ELR (cell line): ENCODE results near the gene SLC22A2.
A peak's percentile ranks its signal among the peaks of the same experiment; 100 is the strongest.

Experiments
- DNase-seq: peaks from one replicate; pipeline ENCODE4 v3.0.0-alpha.2; 2015; ENCODE audit warnings: low read depth

Gene SLC22A2

DNA sequence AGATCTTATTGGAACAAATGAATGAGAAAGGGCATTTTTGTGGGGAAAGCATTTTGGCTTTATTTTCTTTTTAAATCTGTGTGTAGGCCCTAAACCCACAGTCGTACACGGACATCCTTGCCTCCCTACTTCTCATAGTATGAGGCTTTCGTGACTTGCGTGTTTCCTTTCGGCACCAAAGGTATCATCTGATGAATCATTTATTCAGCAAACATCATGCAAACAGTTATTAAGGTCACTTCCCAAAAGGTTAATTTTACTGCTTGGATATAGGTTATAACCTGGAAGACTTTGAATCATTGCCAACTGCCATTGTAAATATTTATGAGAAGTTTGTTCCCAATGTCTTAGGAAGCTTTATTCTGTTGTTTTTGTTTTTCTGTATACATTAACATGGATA is 15.1 kb upstream of the SLC22A2 start:
- DNase-seq: no peak

DNA sequence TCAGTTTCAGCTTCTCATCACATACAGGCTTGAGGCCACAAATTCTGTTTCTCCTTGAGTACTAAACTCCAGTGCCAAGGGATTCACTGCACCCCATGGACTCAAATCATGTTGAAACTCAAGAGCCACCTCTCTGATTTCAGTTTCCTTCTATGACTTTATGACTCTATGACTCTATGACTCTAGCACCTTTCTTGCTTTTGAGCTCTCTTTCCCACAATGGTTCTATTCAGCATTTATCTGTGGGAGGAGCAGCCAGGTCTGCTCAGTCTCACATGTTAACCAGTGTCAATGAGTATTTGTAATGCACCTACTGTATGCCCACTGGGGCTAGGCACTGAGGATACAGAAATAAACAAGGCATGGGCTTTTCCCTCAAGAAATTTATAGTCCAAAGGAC is 14.6 kb upstream of the SLC22A2 start:
- no peak for DNase-seq

DNA sequence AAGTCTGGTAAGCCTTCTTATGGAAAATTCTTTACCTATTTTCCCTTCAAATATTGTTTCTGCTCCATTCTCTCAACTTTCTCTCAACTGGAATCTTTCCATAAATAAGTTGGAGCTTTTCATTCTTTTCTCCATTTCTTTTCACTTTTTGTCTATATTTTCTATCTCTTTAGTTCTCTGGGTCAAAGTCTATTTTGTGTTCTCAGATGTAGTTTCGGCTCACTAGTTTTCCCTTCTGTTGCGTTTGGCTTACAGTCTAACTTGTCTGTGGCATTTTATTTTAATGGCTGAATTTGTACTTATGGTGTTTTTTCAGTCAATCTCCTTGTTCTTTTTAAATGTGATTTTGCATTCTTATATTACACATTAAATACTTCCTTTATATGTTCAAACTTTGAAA is 14.1 kb upstream of the SLC22A2 start:
- no peak for DNase-seq

DNA sequence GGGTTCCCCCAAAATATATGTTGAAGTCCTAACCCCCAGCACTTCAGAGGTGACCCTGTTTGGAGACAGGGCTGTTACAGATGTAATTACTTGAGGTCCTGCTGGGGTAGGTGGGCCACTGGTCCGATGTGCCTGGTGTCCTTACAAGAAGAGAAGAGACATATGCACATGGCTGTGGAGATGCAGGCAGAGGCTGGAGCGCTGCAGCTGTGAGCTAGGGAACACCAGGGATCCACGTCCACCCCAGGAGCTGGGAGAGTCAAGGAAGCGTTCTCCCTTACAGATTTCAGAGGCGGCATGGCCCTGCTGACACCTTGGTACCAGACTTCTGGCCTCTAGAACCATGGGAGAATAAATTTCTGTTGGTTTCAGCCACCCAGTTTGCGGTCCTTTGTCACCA is 11.7 kb upstream of the SLC22A2 start:
- DNase-seq: no peak

DNA sequence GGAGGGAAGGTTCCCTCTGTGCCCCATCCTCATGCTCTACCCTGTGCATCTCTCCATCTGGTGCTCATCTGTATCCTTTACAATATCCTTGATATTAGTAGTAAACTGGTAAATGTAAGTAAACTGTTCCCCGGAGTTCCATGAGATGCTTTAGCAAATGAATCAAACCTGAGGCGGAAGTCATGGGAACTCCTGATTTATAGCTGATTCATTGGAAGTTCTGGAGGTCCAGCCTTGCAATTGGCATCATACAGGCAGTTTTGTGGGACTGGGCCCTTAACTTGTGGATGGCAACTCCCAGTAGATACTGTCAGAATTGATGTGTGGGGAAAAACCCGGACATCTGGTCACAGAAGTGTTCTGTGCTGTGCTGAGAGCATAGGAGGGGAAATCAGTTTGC is 11.2 kb upstream of the SLC22A2 start:
- no peak for DNase-seq

DNA sequence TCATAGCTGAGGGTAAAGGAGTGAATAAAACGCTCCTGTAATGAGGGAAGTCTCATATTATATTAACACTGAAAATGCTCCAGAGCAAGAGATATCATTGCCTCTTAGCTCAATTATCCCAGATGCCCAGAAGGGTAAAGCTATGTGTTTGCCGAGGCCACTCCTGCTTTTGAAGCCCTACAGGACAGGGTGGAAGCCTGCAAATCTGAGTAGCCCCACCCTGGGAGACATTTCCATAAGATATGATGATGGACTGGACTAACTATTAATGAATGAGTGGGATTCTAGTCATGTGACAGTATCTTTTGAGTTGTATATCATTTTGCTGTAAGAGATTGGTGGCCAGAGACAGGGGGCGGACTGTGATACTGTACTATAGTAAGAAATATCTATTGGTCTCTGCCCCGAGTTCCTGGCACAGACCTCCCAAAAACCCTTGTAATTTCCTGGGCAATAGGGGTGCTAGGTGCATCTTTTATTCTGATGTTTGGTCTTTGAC is 10.5 kb upstream of the SLC22A2 start:
- no peak for DNase-seq

DNA sequence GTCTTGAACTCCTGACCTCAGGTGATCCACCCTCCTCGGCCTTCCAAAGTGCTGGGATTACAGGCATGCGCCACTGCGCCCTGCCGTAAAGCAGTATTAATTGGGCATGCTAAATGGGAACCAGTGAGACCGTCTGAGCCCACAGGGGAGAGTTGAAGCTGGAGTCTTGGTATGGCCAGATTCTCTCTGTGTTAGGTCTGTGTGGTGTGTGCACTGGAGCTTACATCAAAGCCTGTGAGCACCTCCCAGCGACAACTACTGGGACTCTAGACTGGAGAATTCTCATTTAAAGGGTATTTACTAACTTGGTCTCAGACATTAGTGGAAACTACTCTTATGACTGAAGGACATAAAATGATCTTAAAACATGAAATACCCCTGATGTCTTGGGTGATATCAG is 8.5 kb upstream of the SLC22A2 start:
- DNase-seq: no peak

DNA sequence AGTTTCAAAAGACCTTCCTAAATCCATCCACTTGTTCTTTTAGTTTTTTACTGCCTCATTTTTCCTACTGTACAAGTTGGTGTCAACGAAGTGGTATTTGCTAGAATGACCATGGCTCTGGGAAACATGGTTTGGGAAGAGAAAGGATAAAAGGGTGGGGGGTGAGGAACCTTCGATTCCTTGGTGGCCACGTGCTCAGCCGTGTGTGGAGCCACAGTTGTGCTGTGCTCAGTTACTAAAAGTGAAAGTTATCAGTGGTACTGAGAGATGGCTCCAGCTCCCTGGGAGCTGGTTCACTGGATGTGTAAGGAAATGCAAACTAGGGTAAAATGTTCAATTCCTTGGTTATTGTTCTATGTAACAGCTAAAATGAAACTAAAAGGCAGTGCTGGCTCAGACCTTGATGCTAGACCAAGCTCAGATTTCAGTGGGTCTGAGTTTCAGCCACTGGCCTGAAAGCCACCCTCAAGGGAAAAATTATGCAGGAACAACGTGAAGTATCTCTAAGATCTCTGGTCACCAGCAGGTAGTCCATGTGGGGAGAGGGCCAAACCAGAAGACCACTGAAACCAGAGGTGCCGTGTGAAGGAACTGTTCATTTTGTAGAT is 7.4 kb upstream of the SLC22A2 start:
- DNase-seq: no peak

DNA sequence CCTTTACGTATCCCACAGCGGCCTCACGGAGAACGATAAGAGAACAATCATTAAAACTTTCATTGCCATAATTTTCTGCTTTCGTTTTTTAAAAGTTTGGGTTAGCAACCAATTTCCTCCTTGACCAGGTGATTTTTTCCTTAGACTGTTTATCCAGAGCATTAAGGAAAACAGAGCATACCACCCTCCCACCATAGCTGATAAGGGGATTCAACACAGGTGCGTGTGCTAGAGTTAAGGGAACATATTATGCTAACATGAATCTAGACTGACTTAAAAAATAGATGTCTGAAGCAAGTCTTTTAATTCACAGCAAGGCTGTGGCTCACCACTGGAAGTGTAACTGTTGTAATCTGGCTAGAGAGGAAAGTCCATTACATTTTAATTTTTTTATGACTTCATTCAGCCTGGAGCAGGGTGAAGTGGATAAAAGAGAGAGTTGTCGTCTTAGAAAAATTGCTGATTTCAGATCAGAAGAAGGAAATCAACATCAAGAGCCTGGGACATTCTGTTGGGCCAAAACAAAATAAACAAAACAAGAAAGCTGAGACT is 5.5 kb upstream of the SLC22A2 start:
- DNase-seq: no peak

DNA sequence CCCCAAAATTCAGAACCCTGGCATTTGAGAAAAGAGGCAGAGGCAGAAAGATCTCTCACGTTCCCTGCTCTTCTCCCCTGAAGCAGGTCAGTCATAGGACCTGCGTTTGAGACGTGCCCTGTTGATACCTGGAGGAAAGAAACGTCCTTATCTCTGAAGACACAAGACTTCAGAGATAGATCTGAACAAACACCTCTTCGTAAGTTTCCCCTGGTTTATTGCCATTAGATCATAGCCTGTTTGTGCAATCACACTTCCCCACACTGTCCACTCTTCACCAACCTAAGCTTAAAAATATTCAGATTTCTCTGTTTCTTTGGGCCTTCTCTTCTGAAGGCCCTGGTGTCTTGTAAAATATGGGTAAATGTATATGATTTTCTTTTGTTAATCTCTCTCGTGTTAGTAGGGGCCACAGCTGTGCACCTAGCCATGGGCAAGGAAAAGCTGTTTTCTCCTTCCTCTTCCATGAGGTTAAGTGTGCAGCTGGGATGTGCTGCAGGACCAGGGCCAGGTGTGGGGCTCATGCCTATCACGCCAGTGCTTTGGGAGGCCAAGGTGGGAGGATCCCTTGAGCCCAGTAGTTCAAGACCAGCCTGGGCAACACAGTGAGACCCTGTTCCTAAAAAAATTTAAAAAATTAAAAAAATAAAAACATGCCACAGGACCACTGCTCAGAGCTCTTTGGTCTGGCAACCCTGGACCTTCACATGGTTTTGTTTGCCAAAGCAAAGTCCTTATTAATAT is 4.7 kb upstream of the SLC22A2 start:
- no peak for DNase-seq

DNA sequence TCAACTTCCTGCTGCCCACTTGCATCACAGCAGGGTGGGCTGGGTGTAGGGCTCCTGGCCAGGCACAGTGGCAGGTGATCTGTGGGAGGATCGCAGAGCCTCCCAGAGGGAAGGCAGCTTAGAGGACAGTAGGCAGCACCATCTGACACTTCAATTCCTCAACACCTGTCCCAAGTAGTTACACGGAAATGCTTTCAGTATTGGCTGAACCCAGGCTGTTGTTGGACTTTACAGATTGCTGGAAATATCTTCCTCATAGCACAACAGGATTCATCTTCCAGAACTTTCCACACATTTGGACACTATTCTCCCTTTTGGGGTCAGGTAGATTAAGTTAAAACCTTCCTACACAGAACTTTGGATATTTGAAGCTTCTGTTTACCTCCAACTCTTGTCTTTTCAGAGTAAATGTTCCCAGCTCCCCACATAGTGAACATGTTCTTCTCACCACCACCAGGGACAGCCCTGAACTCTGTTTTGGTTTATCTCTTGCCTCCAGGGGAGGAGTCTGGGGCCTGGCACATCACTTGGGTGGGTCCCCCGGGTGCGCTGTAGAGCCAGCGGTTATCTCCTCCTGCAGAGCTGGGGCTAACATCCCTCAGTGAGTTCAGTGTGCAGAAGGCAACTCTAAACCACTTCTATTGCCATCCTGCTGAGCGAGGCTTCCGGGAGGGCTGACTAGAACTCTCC is 3.5 kb upstream of the SLC22A2 start:
- DNase-seq: peak; percentile 37

DNA sequence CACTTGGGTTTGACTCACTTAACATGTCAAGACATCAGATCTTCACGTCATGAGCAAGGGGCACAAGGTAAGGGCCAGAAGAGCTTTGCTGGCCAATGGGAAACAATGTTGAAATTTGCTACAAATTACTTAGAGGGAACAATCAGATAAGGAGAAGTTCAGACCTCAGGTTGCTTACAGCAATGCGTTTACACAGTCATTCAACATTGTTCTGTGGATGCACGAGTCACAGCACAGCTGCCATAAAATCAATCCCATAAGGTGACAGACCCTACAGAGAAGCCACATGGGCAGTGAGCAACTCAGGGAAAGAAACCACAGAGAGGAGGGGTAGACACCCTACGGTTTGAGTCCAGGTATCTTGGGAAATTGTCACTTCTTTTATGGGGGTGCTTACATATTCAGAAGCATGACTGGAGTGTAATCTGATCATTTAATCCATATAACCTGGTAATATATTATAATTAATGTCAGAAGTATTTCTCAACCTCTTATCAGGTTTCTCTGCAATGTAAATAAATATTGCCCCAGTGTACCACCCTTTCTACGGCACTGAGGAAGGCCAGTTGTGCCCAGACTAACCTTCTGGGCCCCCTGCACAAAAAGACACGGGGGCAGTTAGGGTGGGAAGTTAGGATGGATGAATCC is 2.3 kb upstream of the SLC22A2 start:
- no peak for DNase-seq

DNA sequence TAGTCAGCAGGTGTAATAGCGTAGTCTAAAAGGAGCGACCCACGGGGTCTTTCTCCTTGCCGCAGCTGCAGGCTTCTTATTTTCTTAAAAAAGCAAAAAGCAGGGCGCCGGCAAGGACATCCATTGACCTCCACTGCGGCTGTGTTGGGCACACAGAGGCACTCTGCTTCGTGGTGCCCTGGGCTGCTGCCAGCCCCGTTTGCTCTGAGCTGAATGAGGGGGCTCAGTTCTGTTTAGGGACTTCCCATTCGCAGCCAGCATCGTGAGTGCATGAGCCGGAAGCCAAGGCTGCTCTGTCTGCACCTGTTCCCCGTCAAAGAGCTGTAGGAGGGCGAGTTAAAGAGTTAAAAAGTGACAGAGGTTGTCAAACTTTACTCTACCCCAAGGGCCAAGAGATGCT is 1.7 kb upstream of the SLC22A2 start:
- DNase-seq: no peak

DNA sequence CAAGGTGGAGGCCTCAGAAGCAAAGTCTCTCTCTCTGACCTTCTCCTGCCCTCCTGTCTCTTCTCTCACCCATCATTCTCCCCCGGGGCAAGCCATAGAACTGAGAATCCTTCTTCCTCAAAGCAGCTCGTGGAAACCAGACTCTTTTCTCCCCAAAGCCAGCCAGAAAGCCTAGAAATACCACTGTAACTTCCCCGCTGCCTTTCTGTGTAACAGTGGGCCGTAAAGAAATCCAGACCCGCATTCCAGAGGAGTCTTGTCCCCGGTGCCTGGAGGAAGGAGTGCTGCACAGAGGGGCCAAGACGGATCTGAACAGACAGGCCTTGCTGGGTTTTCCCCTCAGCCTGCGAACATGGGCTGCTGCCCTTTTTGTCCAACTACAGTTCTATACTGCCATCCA is 977 bp upstream of the SLC22A2 start:
- no peak for DNase-seq

DNA sequence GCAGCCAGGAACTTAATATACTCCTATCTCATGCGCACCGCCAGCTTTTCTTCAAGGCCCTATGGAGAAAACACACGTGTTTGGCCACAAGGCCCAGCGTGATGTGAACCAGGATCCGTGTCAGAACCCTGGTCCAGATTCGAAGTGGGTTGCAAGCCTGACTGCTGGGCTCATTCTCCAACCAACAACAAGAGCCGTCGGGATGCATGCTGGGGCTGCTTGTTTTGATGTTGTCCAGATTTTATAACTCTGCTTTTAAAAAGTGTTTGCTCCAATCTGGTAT is 463 bp upstream of the SLC22A2 start:
- DNase-seq: no peak

DNA sequence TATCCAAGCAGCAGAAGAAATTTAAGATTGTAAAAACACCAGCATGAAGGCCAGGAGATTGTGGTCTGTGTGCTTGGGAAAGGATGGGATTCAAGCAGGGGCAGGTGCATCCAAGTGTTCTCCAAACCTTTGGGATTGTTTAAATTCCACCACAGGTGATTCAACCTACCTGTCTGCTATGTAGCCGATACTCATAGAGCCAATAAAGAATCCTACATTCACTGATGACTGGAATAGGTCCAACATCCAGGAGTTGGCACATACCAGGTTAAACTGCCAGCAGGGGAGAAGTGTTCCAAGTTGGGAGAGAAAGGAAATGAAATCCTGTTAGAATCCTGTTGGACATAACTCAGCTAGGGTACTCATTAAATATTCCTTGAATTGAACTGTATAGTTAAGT is 2.2 kb downstream of the SLC22A2 start:
- DNase-seq: no peak

DNA sequence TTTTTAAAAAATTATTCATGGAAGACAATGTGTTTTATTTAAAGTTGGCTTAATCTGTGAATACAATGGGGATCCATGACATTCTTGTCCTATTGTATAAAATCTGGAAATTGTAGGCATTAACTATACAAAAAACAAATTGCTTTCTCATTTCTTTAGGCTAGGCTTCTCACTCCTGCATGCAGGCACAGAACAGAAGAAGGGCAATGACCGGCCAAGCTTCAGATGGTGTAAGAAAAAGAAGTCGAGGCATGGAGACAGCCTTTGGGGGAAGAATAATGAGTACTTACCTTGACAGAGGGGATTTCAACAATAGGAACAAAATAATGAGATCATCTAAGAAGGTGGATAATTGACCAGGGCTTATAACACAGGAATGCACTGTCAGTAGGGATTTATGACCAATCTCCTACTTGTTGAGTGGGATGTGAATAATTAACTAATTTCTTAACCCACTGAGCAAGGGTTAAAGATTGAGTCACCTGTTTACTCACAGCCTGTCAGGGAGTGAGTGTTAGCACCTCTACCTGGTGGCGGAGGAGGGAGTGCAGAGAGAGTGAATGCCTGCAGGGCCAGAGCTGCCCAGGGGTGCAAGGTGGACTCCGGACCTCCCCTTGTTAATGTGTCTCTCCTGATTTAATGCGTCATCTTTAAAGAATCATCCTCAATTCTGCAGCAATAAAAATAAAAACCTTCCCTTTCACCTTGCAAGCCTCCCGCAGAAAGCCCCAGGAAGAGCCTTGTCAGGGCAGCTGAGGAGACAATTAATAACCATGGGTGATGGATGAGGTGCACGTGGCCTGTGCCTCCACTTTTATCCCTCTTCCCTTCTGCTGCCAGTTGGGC is 3.9 kb downstream of the SLC22A2 start:
- no peak for DNase-seq

DNA sequence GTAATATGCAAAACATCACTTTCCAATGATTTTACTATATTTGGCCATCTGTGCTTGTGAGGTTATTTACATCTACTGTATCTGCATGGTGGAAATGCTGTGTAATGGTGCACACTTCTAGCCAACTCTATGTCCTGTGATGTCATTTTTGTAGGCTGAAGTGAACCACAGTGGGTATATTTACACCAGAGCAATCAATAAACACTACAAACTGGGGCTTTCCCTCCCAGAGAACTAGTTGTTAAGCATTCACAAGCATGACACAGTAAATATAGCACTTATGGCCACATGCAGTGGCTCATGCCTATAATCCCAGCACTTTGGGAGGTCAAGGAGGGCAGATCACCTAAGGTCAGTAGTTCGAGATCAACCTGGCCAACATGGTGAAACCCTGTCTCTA is 4.9 kb downstream of the SLC22A2 start:
- no peak for DNase-seq

DNA sequence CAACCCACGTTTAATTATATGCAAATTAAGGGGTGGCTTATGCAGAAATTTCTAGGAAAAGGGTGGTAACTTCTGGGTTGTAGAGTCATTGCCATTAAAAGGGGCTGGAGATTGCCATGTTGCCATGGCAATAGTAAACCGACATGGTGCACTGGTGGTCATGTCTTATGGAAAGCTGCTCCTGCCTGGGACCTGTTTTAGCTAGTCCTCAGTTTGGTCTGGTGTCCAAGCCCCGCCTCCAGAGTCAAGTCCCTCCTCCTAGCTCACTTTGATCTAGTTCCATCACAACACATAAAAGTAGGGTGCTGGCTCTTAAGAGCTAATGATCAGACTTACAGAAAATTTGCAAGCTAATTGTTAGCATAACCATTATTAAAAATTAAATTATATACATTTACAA is 5.3 kb downstream of the SLC22A2 start:
- DNase-seq: no peak

DNA sequence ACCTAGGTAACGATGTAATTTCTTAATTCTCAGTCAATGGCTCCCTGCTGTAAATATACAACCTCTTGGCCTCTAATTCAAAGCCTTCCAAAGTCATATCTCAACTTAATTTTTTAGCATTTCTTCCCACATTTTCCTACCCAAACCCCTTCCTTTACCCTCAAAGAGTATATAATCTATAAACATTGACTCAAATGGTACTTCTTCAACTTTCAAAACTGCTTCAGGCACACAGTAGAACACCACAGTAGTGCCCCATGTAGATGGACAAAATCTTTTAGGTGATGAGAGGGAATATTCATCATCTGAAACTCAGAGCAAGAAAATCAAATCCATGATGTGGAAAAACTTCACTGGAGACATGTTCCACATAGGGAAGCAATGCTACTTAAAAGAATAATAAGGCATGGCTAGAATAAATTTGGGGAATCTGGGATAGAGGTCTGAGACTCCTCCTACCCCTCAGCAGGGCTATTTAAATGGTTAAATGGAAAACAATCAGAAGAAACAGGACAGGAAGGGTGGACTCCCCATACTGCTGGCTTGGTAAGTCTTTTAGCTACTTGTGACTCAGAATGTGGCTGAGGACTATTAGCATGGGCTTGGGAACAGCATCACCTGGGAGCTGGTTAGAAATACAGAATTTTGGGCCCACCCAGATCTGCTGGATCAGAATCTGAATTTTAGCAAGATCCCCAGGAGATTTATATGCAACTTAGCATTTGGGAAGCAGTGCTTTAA is 6.4 kb downstream of the SLC22A2 start:
- DNase-seq: no peak

DNA sequence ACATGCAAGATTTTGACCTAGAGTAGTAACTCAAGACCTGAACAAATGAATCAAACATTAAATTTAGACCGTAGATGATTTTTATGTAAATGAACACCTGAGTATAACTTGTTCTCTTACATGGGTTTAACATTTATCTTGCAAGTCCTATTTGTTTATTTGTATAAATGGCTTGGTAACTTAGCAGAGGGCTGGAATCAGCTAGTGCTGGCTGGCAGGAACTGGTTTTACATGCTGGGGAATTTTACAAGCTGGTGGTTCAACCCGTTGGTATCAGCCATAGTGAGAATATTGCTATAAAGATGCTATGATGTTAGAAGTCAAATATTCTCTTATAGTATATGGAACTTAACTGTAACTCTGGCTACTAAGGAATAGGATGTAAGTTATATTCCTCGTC is 8.9 kb downstream of the SLC22A2 start:
- DNase-seq: no peak
